ENCODE measurements around the gene RNF14.

- TF ChIP-seq, protein P1, sequence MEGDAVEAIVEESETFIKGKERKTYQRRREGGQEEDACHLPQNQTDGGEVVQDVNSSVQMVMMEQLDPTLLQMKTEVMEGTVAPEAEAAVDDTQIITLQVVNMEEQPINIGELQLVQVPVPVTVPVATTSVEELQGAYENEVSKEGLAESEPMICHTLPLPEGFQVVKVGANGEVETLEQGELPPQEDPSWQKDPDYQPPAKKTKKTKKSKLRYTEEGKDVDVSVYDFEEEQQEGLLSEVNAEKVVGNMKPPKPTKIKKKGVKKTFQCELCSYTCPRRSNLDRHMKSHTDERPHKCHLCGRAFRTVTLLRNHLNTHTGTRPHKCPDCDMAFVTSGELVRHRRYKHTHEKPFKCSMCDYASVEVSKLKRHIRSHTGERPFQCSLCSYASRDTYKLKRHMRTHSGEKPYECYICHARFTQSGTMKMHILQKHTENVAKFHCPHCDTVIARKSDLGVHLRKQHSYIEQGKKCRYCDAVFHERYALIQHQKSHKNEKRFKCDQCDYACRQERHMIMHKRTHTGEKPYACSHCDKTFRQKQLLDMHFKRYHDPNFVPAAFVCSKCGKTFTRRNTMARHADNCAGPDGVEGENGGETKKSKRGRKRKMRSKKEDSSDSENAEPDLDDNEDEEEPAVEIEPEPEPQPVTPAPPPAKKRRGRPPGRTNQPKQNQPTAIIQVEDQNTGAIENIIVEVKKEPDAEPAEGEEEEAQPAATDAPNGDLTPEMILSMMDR (IDR thresholded peaks at IDR 0.05): peak; percentile 50 to 58 (median 52)
- no peak for TF ChIP-seq POLR2A (IDR thresholded peaks at IDR 0.05)
- TF ChIP-seq POLR2AphosphoS5 (IDR thresholded peaks at IDR 0.05): no peak
Measured at GRCh38 chr5:142014911-142015584, 46.1 kb downstream of the RNF14 start.

Data from gastroesophageal sphincter (tissue), 3 donors.